B cell (primary cell): ENCODE measurements around the gene DAP. TPM values are rescaled to one million over a fixed set of nuclear protein-coding genes. Genes with fewer than 3 reads are reported as not detected.

Experiments
- ATAC-seq: fragments of 200-7000 bp; cut with Tn5 transposase; one replicate; pipeline ENCODE4 v1.10.0; 2021; ENCODE audit warnings: low read depth, mild to moderate bottlenecking, moderate number of reproducible peaks, moderate library complexity
- CTCF ChIA-PET: fragments of 350-600 bp; sonication (Branson Sonifier 250); formaldehyde crosslinking; loops from one replicate; lab custom pipeline; 2021; ENCODE audit warnings: antibody characterized with exemption, inconsistent platforms; lab: Charles Lee
- POLR2A ChIA-PET: fragments of 350-600 bp; sonication (Branson Sonifier 250); formaldehyde crosslinking; loops from one replicate; lab custom pipeline; 2021; ENCODE audit warnings: antibody characterized with exemption; lab: Charles Lee
- DNase-seq: peaks from one replicate; pipeline ENCODE4 v3.0.0; 2013
- H2AFZ ChIP-seq: 2 replicates; pipeline ENCODE4 v1.6.1; 2012; ENCODE audit warnings: mild to moderate bottlenecking, low read depth, low read length; ENCODE audit not compliant: insufficient read depth, poor library complexity, severe bottlenecking
- H3K27ac ChIP-seq, 2 donors: 1 replicate in 1 of 2; 2 replicates in 1 of 2; pipeline ENCODE4 v1.5.1; 2012 to 2013; ENCODE audit warnings: low read length in 2 of 2, mild to moderate bottlenecking in 2 of 2, moderate library complexity in 1 of 2
- H3K27me3 ChIP-seq, 4 experiments: fragments of 200-600 bp in 1 of 4; sonication (generic) in 1 of 4; replicated peaks in 1 of 4; 1 replicate in 2 of 4; 2 replicates in 2 of 4; pipeline versions ENCODE4 v1.6.1 to v1.7.0; 2013 to 2016; ENCODE audit warnings: low read length in 3 of 4, mild to moderate bottlenecking in 2 of 4, mixed read lengths in 1 of 4, moderate library complexity in 1 of 4; ENCODE audit not compliant: insufficient read depth in 4 of 4, control insufficient read depth in 3 of 4; ENCODE audit errors: control extremely low read depth in 1 of 4
- H3K36me3 ChIP-seq, 2 experiments: replicated peaks in 1 of 2; 1 replicate in 1 of 2; 2 replicates in 1 of 2; pipeline versions ENCODE4 v1.6.1 to v1.7.1; 2013; ENCODE audit warnings: low read length in 1 of 2; ENCODE audit not compliant: insufficient read depth in 2 of 2, control insufficient read depth in 1 of 2; ENCODE audit errors: control extremely low read depth in 1 of 2, extremely low read depth in 1 of 2
- H3K4me1 ChIP-seq, 2 donors: fragments of 200-600 bp in 1 of 2; sonication (generic) in 1 of 2; 1 replicate in 1 of 2; 2 replicates in 1 of 2; pipeline versions ENCODE4 v1.5.1 to v1.6.1; 2013 to 2017; ENCODE audit warnings: low read length in 2 of 2; ENCODE audit not compliant: control insufficient read depth in 2 of 2, insufficient read depth in 2 of 2
- H3K4me2 ChIP-seq: replicated peaks from 2 replicates; pipeline ENCODE3; 2012; ENCODE audit warnings: mild to moderate bottlenecking, low read depth, low read length; ENCODE audit not compliant: poor library complexity, severe bottlenecking
- H3K4me3 ChIP-seq, 5 experiments: fragments of 200-600 bp in 1 of 5; sonication (generic) in 1 of 5; 1 replicate in 3 of 5; 2 replicates in 2 of 5; pipeline versions ENCODE4 v1.5.1 to v1.7.0; 2011 to 2016; ENCODE audit warnings: low read length in 4 of 5, mild to moderate bottlenecking in 4 of 5, low read depth in 2 of 5, control low read depth in 1 of 5, moderate library complexity in 1 of 5; ENCODE audit not compliant: insufficient read depth in 1 of 5; ENCODE audit errors: control extremely low read depth in 1 of 5, extremely low read depth in 1 of 5
- H3K79me2 ChIP-seq: fragments of 200-600 bp; sonication (generic); one replicate; pipeline ENCODE4 v1.6.0; 2016; ENCODE audit warnings: low read length; ENCODE audit not compliant: control insufficient read depth, insufficient read depth
- H3K9ac ChIP-seq: fragments of 200-600 bp; sonication (generic); 2 replicates; pipeline ENCODE4 v1.6.1; 2017; ENCODE audit warnings: mild to moderate bottlenecking, low read length, moderate library complexity
- H3K9me3 ChIP-seq, 3 donors: one replicate each; pipeline versions ENCODE4 v1.6.1 to v1.7.1; 2013; ENCODE audit warnings: low read length in 2 of 3; ENCODE audit not compliant: control insufficient read depth in 2 of 3, insufficient read depth in 1 of 3; ENCODE audit errors: control extremely low read depth in 1 of 3
- H4K20me1 ChIP-seq: 2 replicates; pipeline ENCODE4 v1.6.0; 2012; ENCODE audit warnings: mild to moderate bottlenecking, low read length; ENCODE audit not compliant: insufficient read depth, control insufficient read depth, poor library complexity, severe bottlenecking
- H3K27ac Mint-ChIP-seq: one replicate; pipeline ENCODE4 v1.8.0; 2021; ENCODE audit warnings: mixed read lengths
- H3K27me3 Mint-ChIP-seq: one replicate; pipeline ENCODE4 v1.8.0; 2021; ENCODE audit warnings: mixed read lengths
- H3K4me1 Mint-ChIP-seq: one replicate; pipeline ENCODE4 v1.8.0; 2021; ENCODE audit warnings: mixed read lengths
- H3K4me3 Mint-ChIP-seq: one replicate; pipeline ENCODE4 v1.8.0; 2021; ENCODE audit warnings: mixed read lengths
- H3K9me3 Mint-ChIP-seq: one replicate; pipeline ENCODE4 v1.8.0; 2022; ENCODE audit warnings: mixed read lengths; ENCODE audit not compliant: insufficient read depth
- EZH2 ChIP-seq: IDR thresholded peaks from 2 replicates; pipeline ENCODE4 v1.6.1; 2012; ENCODE audit warnings: borderline replicate concordance, low read depth, mild to moderate bottlenecking, moderate library complexity, low read length; ENCODE audit not compliant: insufficient read depth, poor library complexity, severe bottlenecking
- WGBS: methylation state at CpG from one replicate; pipeline ENCODE4 v1.1.5; 2013; ENCODE audit warnings: missing lambda C conversion rate; ENCODE audit not compliant: insufficient coverage; 5-methylcytosine and 5-hydroxymethylcytosine counted together
- intact Hi-C: fragments of 100-400 bp; cut with micrococcal nuclease; formaldehyde crosslinking; loops from one replicate; pipeline ENCODE4 v1.10.0; 2022
- polyA plus RNA-seq: library from polyadenylated mRNA; depleted of rRNA; stranded (reverse); fragments of >200 nt; gene quantifications from 2 replicates; pipeline ENCODE4 v1.2.3, GENCODE V29; 2012
- total RNA-seq, 2 donors: library from RNA; stranded (reverse); fragments of 120-200 nt in 1 of 2; gene quantifications; 1 replicate in 1 of 2; 2 replicates in 1 of 2; pipeline versions ENCODE4 v1.2.3 to v1.2.4, GENCODE V29; 2013 to 2022
- TF ChIP-seq, protein P1 (sequence below): fragments of 200-600 bp; IDR thresholded peaks from one replicate; pipeline ENCODE4 v1.8.0; 2022; ENCODE audit warnings: antibody characterized with exemption, mild to moderate bottlenecking

The DAP gene
- total and polyA plus RNA-seq, 2 donors (not counting 1 experiment from before 2014, with no cell fraction given) = 42.6 to 49.8 TPM

DNA sequence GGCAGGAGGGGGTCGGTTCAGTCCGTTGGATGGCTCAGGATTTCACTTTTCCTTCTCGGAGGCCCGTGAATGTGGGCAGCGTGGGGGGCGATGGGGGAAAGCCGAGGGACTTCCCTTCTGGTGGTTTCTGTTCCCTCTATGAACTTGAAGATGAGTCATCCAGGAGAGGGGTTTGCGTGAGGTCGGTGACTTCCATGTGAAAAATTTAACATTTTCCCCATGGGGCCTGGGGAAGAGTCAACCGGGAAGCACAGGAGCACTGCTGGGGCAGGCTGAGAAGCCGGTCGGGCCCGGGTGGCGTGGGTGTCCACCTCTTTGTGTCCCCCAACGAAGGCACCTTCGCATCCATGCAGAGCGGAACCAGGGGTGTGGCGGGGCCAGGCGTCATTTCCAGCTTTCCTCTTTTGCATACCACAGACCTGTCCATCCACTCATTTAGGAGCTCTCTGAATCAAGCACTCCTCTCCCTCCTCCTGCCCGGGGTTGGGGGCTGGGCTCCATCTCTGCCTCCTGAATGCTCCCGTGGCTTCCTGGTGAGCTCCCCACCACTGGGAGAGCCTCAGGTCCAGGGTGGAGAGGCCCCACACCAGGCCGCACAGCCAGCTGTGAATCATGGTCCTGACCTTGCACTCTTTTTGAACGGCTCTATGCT lies 128.8 kb downstream of the DAP start:
- DNase-seq = peak; percentile 93
- H2AFZ ChIP-seq = peak overlapping the region; percentile 63
- peaks cover 69 to 82% of the 10 kb centered on the region in 2 donors for H3K4me1 ChIP-seq
- no peaks in the 10 kb centered on the region for H3K27me3 Mint-ChIP-seq
- H3K9ac ChIP-seq = peak overlapping the region; percentile 57
- peak overlapping the region; percentile 92 for H3K4me3 Mint-ChIP-seq
- H3K36me3 ChIP-seq = no peaks in the 10 kb centered on the region
- peak overlapping the region in 4 of 5 experiments; percentile 39 to 68 (median 54) for H3K4me3 ChIP-seq
- peaks cover 0 to 4% (median 0%) of the 10 kb centered on the region in 3 donors for H3K9me3 ChIP-seq
- 16% methylated on average over 20 of the region's 23 CpGs for WGBS
- peak; percentile 48 for ATAC-seq
- no peaks in the 10 kb centered on the region for H3K27me3 ChIP-seq
- peaks cover 6% of the 10 kb centered on the region for H4K20me1 ChIP-seq
- peak overlapping the region; percentile 87 for H3K4me2 ChIP-seq
- peaks cover 69% of the 10 kb centered on the region for H3K79me2 ChIP-seq
- H3K4me1 Mint-ChIP-seq = peaks cover 86% of the 10 kb centered on the region
- no peak for TF ChIP-seq EZH2
- TF ChIP-seq, protein P1, sequence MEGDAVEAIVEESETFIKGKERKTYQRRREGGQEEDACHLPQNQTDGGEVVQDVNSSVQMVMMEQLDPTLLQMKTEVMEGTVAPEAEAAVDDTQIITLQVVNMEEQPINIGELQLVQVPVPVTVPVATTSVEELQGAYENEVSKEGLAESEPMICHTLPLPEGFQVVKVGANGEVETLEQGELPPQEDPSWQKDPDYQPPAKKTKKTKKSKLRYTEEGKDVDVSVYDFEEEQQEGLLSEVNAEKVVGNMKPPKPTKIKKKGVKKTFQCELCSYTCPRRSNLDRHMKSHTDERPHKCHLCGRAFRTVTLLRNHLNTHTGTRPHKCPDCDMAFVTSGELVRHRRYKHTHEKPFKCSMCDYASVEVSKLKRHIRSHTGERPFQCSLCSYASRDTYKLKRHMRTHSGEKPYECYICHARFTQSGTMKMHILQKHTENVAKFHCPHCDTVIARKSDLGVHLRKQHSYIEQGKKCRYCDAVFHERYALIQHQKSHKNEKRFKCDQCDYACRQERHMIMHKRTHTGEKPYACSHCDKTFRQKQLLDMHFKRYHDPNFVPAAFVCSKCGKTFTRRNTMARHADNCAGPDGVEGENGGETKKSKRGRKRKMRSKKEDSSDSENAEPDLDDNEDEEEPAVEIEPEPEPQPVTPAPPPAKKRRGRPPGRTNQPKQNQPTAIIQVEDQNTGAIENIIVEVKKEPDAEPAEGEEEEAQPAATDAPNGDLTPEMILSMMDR = no peak
- ChIA-PET POLR2A (interaction anchor here (0.5 to 1.4 kb wide), 5 partner anchors 25 to 105 kb away, joined by 3 to 6 read pairs (median 5); no protein-coding TSS in a partner anchor), CTCF (interaction anchor here (0.6 to 2.0 kb wide), 9 partner anchors 10 to 181 kb away, joined by 3 to 14 read pairs (median 3); no protein-coding TSS in a partner anchor)
- no peaks in the 10 kb centered on the region for H3K9me3 Mint-ChIP-seq
- H3K27ac ChIP-seq = peak overlapping the region; percentile 95
- H3K27ac Mint-ChIP-seq = peak overlapping the region; percentile 99
- intact Hi-C loops = loop anchor here (1.0 to 2.0 kb wide), 6 partner anchors 53 to 382 kb away; partner anchors contain the start of genes ANKRD33B, CCT5, DAP and MARCHF6
